ENCODE results near the gene ABHD12. TPM values are rescaled to one million over a fixed set of nuclear protein-coding genes. Genes with fewer than 3 reads are reported as not detected.
"Not testable (repeated sequence)": the region's sequence is repeated elsewhere in the genome, so short reads cannot be mapped to it uniquely, and the experiment has no call there.

ABHD12 gene
- total RNA-seq, 1 donor from 2014 or later: 42.9 TPM

- Mint-ChIP-seq H3K36me3 (ENCODE audit: unreplicated experiment) (peaks cover 1% of the 10 kb centered on the region), H3K4me3 (ENCODE audit: unreplicated experiment) (no peak overlapping the region), H3K4me1 (ENCODE audit: unreplicated experiment) (peaks cover 42% of the 10 kb centered on the region), H3K27me3 (ENCODE audit: unreplicated experiment) (no peaks in the 10 kb centered on the region), H3K27ac (ENCODE audit: unreplicated experiment) (no peak overlapping the region), H3K9me3 (ENCODE audit: unreplicated experiment) (no peaks in the 10 kb centered on the region)
- no peak for DNase-seq (ENCODE audit: extremely low spot score, unreplicated experiment)
- TF ChIP-seq CTCF (IDR thresholded peaks at IDR 0.05): no peak
Measured at GRCh38 chr20:25313593-25313992, 77.0 kb downstream of the ABHD12 start.

- not testable (repeated sequence) for H3K27ac Mint-ChIP-seq (ENCODE audit: unreplicated experiment); H3K27me3 Mint-ChIP-seq (ENCODE audit: unreplicated experiment); H3K36me3 Mint-ChIP-seq (ENCODE audit: unreplicated experiment); H3K9me3 Mint-ChIP-seq (ENCODE audit: unreplicated experiment); DNase-seq (ENCODE audit: extremely low spot score, unreplicated experiment); H3K4me3 Mint-ChIP-seq (ENCODE audit: unreplicated experiment)
- peaks cover 42% of the 10 kb centered on the region for H3K4me1 Mint-ChIP-seq (ENCODE audit: unreplicated experiment)
Measured at GRCh38 chr20:25312716-25313115, 77.9 kb downstream of the ABHD12 start.

- H3K36me3 Mint-ChIP-seq (ENCODE audit: unreplicated experiment): no peaks in the 10 kb centered on the region
- H3K27me3 Mint-ChIP-seq (ENCODE audit: unreplicated experiment): no peaks in the 10 kb centered on the region
- no peak for DNase-seq (ENCODE audit: extremely low spot score, unreplicated experiment)
- no peaks in the 10 kb centered on the region for H3K9me3 Mint-ChIP-seq (ENCODE audit: unreplicated experiment)
- peaks cover 42% of the 10 kb centered on the region for H3K4me1 Mint-ChIP-seq (ENCODE audit: unreplicated experiment)
- peak overlapping the region; percentile 96 for H3K27ac Mint-ChIP-seq (ENCODE audit: unreplicated experiment)
- no peak for TF ChIP-seq CTCF (IDR thresholded peaks at IDR 0.05)
- H3K4me3 Mint-ChIP-seq (ENCODE audit: unreplicated experiment): peak overlapping the region; percentile 66
Measured at GRCh38 chr20:25310921-25311728, 79.5 kb downstream of the ABHD12 start.

GRCh38 chr20:25310268-25310920, 80.2 kb downstream of the ABHD12 start:
- Mint-ChIP-seq H3K4me1 (ENCODE audit: unreplicated experiment) (peaks cover 37% of the 10 kb centered on the region), H3K27ac (ENCODE audit: unreplicated experiment) (peak overlapping the region; percentile 96), H3K9me3 (ENCODE audit: unreplicated experiment) (no peaks in the 10 kb centered on the region), H3K36me3 (ENCODE audit: unreplicated experiment) (no peaks in the 10 kb centered on the region), H3K27me3 (ENCODE audit: unreplicated experiment) (no peaks in the 10 kb centered on the region), H3K4me3 (ENCODE audit: unreplicated experiment) (peak overlapping the region; percentile 66)
- DNase-seq (ENCODE audit: extremely low spot score, unreplicated experiment): no peak
- TF ChIP-seq CTCF (IDR thresholded peaks at IDR 0.05): peak; percentile 59

- Mint-ChIP-seq H3K36me3 (ENCODE audit: unreplicated experiment) (no peaks in the 10 kb centered on the region), H3K9me3 (ENCODE audit: unreplicated experiment) (no peaks in the 10 kb centered on the region), H3K27ac (ENCODE audit: unreplicated experiment) (peak overlapping the region; percentile 96), H3K4me3 (ENCODE audit: unreplicated experiment) (peak overlapping the region; percentile 66), H3K27me3 (ENCODE audit: unreplicated experiment) (no peaks in the 10 kb centered on the region), H3K4me1 (ENCODE audit: unreplicated experiment) (peaks cover 36% of the 10 kb centered on the region)
- TF ChIP-seq CTCF (IDR thresholded peaks at IDR 0.05): no peak
- DNase-seq (ENCODE audit: extremely low spot score, unreplicated experiment): no peak
Measured at GRCh38 chr20:25309395-25310267, 81.0 kb downstream of the ABHD12 start.
